Thyroid gland (tissue), 4 donors: ENCODE results near the gene ALG13.

Experiments
- POLR2A ChIP-seq, 2 donors: fragments of 450-650 bp; IDR thresholded peaks; one replicate each; pipeline ENCODE4 v1.6.1; 2017; ENCODE audit warnings: antibody characterized with exemption in 2 of 2, mild to moderate bottlenecking in 2 of 2, moderate library complexity in 1 of 2
- TF ChIP-seq, protein P1 (sequence below), 6 experiments: fragments of 200-600 bp in 3 of 6; fragments of 450-650 bp in 3 of 6; sonication (generic) in 3 of 6; IDR thresholded peaks; one replicate each; pipeline ENCODE4 v1.5.1; 2016 to 2019; ENCODE audit warnings: antibody characterized with exemption in 6 of 6, mild to moderate bottlenecking in 2 of 6, inconsistent platforms in 1 of 6, moderate library complexity in 1 of 6

DNA sequence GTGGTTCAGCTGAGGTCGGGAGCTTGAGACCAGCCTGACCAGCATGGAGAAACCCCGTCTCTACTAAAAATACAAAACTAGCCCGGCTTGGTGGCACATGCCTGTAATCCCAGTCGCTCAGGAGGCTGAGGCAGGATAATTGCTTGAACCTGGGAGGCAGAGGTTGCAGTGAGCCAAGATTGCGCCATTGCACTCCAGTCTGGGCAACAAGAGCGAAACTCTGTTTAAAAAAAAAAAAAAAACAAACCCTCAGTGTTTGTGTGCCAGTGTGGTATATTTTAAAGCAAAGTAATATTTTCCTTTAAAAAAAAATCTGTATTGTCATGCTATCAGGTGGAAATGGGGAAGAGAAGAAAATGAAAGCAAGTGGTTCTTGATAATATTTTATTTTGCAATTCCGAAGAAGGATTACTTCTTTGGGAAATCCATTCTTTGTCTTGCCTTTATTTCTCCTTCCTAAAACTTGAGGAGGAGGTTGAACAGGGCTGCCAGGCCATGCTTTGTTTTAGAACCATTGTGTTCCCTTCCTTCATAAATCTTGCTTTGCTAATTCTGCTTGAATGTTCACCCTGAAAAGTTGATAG, 14.4 kb downstream of the ALG13 start:
- TF ChIP-seq, protein P1, sequence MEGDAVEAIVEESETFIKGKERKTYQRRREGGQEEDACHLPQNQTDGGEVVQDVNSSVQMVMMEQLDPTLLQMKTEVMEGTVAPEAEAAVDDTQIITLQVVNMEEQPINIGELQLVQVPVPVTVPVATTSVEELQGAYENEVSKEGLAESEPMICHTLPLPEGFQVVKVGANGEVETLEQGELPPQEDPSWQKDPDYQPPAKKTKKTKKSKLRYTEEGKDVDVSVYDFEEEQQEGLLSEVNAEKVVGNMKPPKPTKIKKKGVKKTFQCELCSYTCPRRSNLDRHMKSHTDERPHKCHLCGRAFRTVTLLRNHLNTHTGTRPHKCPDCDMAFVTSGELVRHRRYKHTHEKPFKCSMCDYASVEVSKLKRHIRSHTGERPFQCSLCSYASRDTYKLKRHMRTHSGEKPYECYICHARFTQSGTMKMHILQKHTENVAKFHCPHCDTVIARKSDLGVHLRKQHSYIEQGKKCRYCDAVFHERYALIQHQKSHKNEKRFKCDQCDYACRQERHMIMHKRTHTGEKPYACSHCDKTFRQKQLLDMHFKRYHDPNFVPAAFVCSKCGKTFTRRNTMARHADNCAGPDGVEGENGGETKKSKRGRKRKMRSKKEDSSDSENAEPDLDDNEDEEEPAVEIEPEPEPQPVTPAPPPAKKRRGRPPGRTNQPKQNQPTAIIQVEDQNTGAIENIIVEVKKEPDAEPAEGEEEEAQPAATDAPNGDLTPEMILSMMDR (IDR thresholded peaks at IDR 0.05): no peak
- TF ChIP-seq POLR2A (IDR thresholded peaks at IDR 0.05): no peak
